ENCODE measurements around the gene DVL2. TPM values are rescaled to one million over a fixed set of nuclear protein-coding genes. Genes with fewer than 3 reads are reported as not detected.

Gene DVL2
- total RNA-seq, 1 experiment from 2014 or later: 133 TPM

DNA sequence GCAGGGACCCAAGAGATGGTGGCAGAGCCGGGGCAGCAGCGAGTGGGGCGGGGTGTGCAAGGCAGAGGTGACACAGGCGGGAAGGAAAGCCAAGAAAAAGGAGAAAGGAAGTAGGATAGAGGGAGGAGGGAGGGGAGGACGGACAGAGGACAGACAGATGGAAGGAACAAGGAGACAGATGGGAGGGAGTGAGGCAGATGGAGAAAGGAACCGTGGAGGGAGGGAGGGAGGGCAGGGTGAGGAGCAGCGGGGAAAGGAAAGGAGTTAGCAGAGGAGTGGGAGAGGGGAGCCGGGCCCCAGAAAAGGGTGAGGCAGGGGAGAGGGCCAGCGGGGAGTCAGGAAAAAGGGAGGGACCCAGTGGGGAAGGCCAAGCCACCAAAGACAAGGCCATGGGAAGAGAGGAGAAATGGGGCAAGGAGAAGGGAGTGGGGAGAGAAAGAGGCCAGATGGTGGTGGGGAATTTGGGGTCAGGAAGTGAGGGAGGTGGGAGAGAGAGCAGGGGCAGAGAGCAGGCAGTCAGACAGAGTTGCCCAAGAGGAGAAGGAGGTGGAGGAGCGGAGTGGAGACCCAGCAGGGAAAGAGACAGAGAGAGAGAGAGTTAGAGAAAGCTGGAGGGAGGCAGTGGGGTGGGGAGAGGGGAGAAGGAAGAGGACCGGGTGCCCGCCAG lies 41.9 kb downstream of the DVL2 start:
- CTCF ChIA-PET: no interaction called here
- H3K27ac ChIP-seq (ENCODE audit: low read depth, low read length, poor library complexity, severe bottlenecking): no peak overlapping the region
- peaks cover 60% of the 10 kb centered on the region for H3K36me3 ChIP-seq (ENCODE audit: insufficient read depth, low read length, poor library complexity, severe bottlenecking)
- DNase-seq (ENCODE audit: low spot score): no peak
- intact Hi-C loops (cut with micrococcal nuclease; ENCODE audit: unreplicated experiment): no loop called here
- H3K9me3 ChIP-seq (ENCODE audit: low read depth, low read length, poor library complexity, severe bottlenecking): no peaks in the 10 kb centered on the region
- no peak overlapping the region for H3K4me3 ChIP-seq (ENCODE audit: low read depth, low read length, poor library complexity, severe bottlenecking)
- POLR2A ChIA-PET (ENCODE audit: low non-redundant PET): no interaction called here
- TF ChIP-seq, protein P1, sequence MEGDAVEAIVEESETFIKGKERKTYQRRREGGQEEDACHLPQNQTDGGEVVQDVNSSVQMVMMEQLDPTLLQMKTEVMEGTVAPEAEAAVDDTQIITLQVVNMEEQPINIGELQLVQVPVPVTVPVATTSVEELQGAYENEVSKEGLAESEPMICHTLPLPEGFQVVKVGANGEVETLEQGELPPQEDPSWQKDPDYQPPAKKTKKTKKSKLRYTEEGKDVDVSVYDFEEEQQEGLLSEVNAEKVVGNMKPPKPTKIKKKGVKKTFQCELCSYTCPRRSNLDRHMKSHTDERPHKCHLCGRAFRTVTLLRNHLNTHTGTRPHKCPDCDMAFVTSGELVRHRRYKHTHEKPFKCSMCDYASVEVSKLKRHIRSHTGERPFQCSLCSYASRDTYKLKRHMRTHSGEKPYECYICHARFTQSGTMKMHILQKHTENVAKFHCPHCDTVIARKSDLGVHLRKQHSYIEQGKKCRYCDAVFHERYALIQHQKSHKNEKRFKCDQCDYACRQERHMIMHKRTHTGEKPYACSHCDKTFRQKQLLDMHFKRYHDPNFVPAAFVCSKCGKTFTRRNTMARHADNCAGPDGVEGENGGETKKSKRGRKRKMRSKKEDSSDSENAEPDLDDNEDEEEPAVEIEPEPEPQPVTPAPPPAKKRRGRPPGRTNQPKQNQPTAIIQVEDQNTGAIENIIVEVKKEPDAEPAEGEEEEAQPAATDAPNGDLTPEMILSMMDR (conservative IDR thresholded peaks at IDR 0.05; ENCODE audit: low read depth, low read length): no peak
- TF ChIP-seq EZH2 (IDR thresholded peaks at IDR 0.05; ENCODE audit: borderline replicate concordance, low read depth, low read length, poor library complexity, severe bottlenecking): no peak
- BruUV-seq (replicated peaks): no TSS peak
- H3K27me3 ChIP-seq (replicated peaks; ENCODE audit: insufficient read depth, low read depth, low read length, poor library complexity): no peaks in the 10 kb centered on the region
- no peaks in the 10 kb centered on the region for H3K4me1 ChIP-seq (ENCODE audit: insufficient read depth, low read length, poor library complexity, severe bottlenecking)

GRCh38 chr17:7191571-7192270 lies 42.6 kb downstream of the DVL2 start:
- DNase-seq (ENCODE audit: low spot score): peak; percentile 61
- ChIA-PET CTCF (no interaction called here), POLR2A (ENCODE audit: low non-redundant PET) (no interaction called here)
- intact Hi-C loops (cut with micrococcal nuclease; ENCODE audit: unreplicated experiment): no loop called here
- no peak for TF ChIP-seq EZH2 (IDR thresholded peaks at IDR 0.05; ENCODE audit: borderline replicate concordance, low read depth, low read length, poor library complexity, severe bottlenecking)
- TF ChIP-seq, protein P1 (conservative IDR thresholded peaks at IDR 0.05; ENCODE audit: low read depth, low read length): no peak
- no TSS peak for BruUV-seq (replicated peaks)
- Histone ChIP-seq H3K4me1 (ENCODE audit: insufficient read depth, low read length, poor library complexity, severe bottlenecking) (no peaks in the 10 kb centered on the region), H3K27me3 (replicated peaks; ENCODE audit: insufficient read depth, low read depth, low read length, poor library complexity) (no peaks in the 10 kb centered on the region), H3K36me3 (ENCODE audit: insufficient read depth, low read length, poor library complexity, severe bottlenecking) (peaks cover 53% of the 10 kb centered on the region), H3K27ac (ENCODE audit: low read depth, low read length, poor library complexity, severe bottlenecking) (no peak overlapping the region), H3K9me3 (ENCODE audit: low read depth, low read length, poor library complexity, severe bottlenecking) (no peaks in the 10 kb centered on the region), H3K4me3 (ENCODE audit: low read depth, low read length, poor library complexity, severe bottlenecking) (no peak overlapping the region)

DNA sequence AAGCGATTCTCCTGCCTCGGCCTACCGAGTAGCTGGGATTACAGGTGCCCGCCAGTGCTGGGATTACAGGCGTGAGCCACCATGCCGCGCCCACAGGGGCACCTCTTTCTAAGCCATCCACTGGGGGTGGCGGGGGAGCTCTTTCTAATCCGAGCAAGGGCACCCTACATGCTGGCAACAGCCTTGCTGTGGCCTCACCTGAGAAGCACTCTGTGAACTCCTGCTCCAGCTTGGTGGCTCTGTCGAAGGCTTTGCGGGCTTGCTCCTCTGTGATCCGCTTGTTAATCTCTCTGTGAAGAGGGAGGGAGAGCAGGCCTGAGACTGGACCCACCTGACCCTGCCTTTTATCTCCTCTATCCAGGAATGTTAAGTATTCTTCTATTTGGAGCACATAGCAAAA lies 43.2 kb downstream of the DVL2 start:
- POLR2A ChIA-PET (ENCODE audit: low non-redundant PET): no interaction called here
- Histone ChIP-seq H3K27me3 (replicated peaks; ENCODE audit: insufficient read depth, low read depth, low read length, poor library complexity) (no peaks in the 10 kb centered on the region), H3K4me1 (ENCODE audit: insufficient read depth, low read length, poor library complexity, severe bottlenecking) (no peaks in the 10 kb centered on the region), H3K27ac (ENCODE audit: low read depth, low read length, poor library complexity, severe bottlenecking) (no peak overlapping the region), H3K9me3 (ENCODE audit: low read depth, low read length, poor library complexity, severe bottlenecking) (no peaks in the 10 kb centered on the region), H3K4me3 (ENCODE audit: low read depth, low read length, poor library complexity, severe bottlenecking) (no peak overlapping the region), H3K36me3 (ENCODE audit: insufficient read depth, low read length, poor library complexity, severe bottlenecking) (peaks cover 47% of the 10 kb centered on the region)
- CTCF ChIA-PET: no interaction called here
- no peak for TF ChIP-seq EZH2 (IDR thresholded peaks at IDR 0.05; ENCODE audit: borderline replicate concordance, low read depth, low read length, poor library complexity, severe bottlenecking)
- TF ChIP-seq, protein P1 (conservative IDR thresholded peaks at IDR 0.05; ENCODE audit: low read depth, low read length): no peak
- DNase-seq (ENCODE audit: low spot score): no peak
- BruUV-seq (replicated peaks): no TSS peak
- intact Hi-C loops (cut with micrococcal nuclease; ENCODE audit: unreplicated experiment): no loop called here
